ENCODE data around the gene RERG.

RERG gene

GRCh38 chr12:15220915-15221885 is at the start of gene RERG:
TSS of gene RERG (minus strand) at chr12:15221417. CDS start at chr12:15217489, 3,928 bp downstream.
- in situ Hi-C loops (cut with HindIII; ENCODE audit: low pct_ligation_motif_present, low sequenced_read_pairs): no loop called here
- Histone ChIP-seq H3K27me3 (replicated peaks) (no peaks in the 10 kb centered on the region), H3K36me3 (replicated peaks) (no peaks in the 10 kb centered on the region), H3K27ac (no peak within 1 kb of the TSS), H3K4me3 (ENCODE audit: low read depth, low read length) (peak within 1 kb of the TSS; percentile 59)
- DNase-seq: peak; percentile 57
- TF ChIP-seq CTCF (IDR thresholded peaks at IDR 0.05; ENCODE audit: low read depth, low read length, missing control alignments): peak; percentile 83

GRCh38 chr12:15270591-15270990 is 49.4 kb upstream of the RERG start:
- Histone ChIP-seq H3K27ac (no peak overlapping the region), H3K36me3 (replicated peaks) (no peaks in the 10 kb centered on the region), H3K4me3 (ENCODE audit: low read depth, low read length) (no peak overlapping the region), H3K27me3 (replicated peaks) (no peaks in the 10 kb centered on the region)
- DNase-seq: no peak
- no peak for TF ChIP-seq CTCF (IDR thresholded peaks at IDR 0.05; ENCODE audit: low read depth, low read length, missing control alignments)
- in situ Hi-C loops (cut with HindIII; ENCODE audit: low pct_ligation_motif_present, low sequenced_read_pairs): no loop called here

- no peak overlapping the region for H3K4me3 ChIP-seq (ENCODE audit: low read depth, low read length)
- no peaks in the 10 kb centered on the region for H3K36me3 ChIP-seq (replicated peaks)
- in situ Hi-C loops (cut with HindIII; ENCODE audit: low pct_ligation_motif_present, low sequenced_read_pairs): no loop called here
- no peaks in the 10 kb centered on the region for H3K27me3 ChIP-seq (replicated peaks)
- TF ChIP-seq CTCF (IDR thresholded peaks at IDR 0.05; ENCODE audit: low read depth, low read length, missing control alignments): peak; percentile 86
- H3K27ac ChIP-seq: no peak overlapping the region
- DNase-seq: peak; percentile 41
These were observed 47.8 kb upstream of the RERG start for GRCh38 chr12:15268927-15269552.

GRCh38 chr12:15268309-15268708 is 47.1 kb upstream of the RERG start:
- in situ Hi-C loops (cut with HindIII; ENCODE audit: low pct_ligation_motif_present, low sequenced_read_pairs): no loop called here
- H3K36me3 ChIP-seq (replicated peaks): no peaks in the 10 kb centered on the region
- H3K4me3 ChIP-seq (ENCODE audit: low read depth, low read length): no peak overlapping the region
- no peaks in the 10 kb centered on the region for H3K27me3 ChIP-seq (replicated peaks)
- TF ChIP-seq CTCF (IDR thresholded peaks at IDR 0.05; ENCODE audit: low read depth, low read length, missing control alignments): no peak
- DNase-seq: no peak
- no peak overlapping the region for H3K27ac ChIP-seq

GRCh38 chr12:15265875-15266274 is 44.7 kb upstream of the RERG start:
- in situ Hi-C loops (cut with HindIII; ENCODE audit: low pct_ligation_motif_present, low sequenced_read_pairs): no loop called here
- no peak overlapping the region for H3K4me3 ChIP-seq (ENCODE audit: low read depth, low read length)
- no peak for DNase-seq

More at GRCh38 chr12:15265875-15266274, 44.7 kb upstream of the RERG start:
- H3K27me3 ChIP-seq (replicated peaks): no peaks in the 10 kb centered on the region
- TF ChIP-seq CTCF (IDR thresholded peaks at IDR 0.05; ENCODE audit: low read depth, low read length, missing control alignments): no peak
- H3K27ac ChIP-seq: no peak overlapping the region
- H3K36me3 ChIP-seq (replicated peaks): no peaks in the 10 kb centered on the region

Data from brain microvascular endothelial cell (primary cell).